H1 (cell line): ENCODE measurements around the gene LY6G6C. TPM values are rescaled to one million over a fixed set of nuclear protein-coding genes. Genes with fewer than 3 reads are reported as not detected.

ENCODE experiments used
- CTCF ChIA-PET: fragments of 300-600 bp; sonication (Branson Sonifier 250); formaldehyde crosslinking; loops from one replicate; lab custom pipeline; 2021; ENCODE audit not compliant: partially characterized antibody; lab: Charles Lee
- POLR2A ChIA-PET: fragments of 300-600 bp; sonication (Branson Sonifier 250); formaldehyde crosslinking; loops from one replicate; lab custom pipeline; 2021; ENCODE audit warnings: inconsistent platforms; ENCODE audit not compliant: partially characterized antibody; lab: Charles Lee
- DNase-seq, 2 experiments: peaks; one replicate each; pipeline versions ENCODE4 v3.0.0 to v3.0.0-alpha.2; 2010 to 2022; ENCODE audit warnings: low spot score in 2 of 2, low read depth in 1 of 2, mixed read lengths in 1 of 2
- FAIRE-seq: peaks from 2 replicates; lab custom pipeline; 2011; peaks lifted over from hg19 to GRCh38; lab: Jason Lieb, UNC
- H2AFZ ChIP-seq: 2 replicates; pipeline ENCODE4 v1.8.1; 2012; ENCODE audit warnings: low read length, inconsistent platforms
- H2AK5ac ChIP-seq: 2 replicates; pipeline ENCODE4 v1.6.1; 2013; ENCODE audit warnings: low read depth, low read length
- H2BK120ac ChIP-seq: replicated peaks from 2 replicates; pipeline ENCODE3; 2013; ENCODE audit warnings: low read depth, low read length, inconsistent platforms
- H2BK12ac ChIP-seq: 2 replicates; pipeline ENCODE4 v1.6.1; 2013; ENCODE audit warnings: low read depth, low read length
- H2BK15ac ChIP-seq: 2 replicates; pipeline ENCODE4 v1.6.1; 2013; ENCODE audit warnings: low read length
- H2BK20ac ChIP-seq: 2 replicates; pipeline ENCODE4 v1.6.1; 2013; ENCODE audit warnings: low read length
- H2BK5ac ChIP-seq: 2 replicates; pipeline ENCODE4 v1.6.1; 2013; ENCODE audit warnings: low read depth, low read length
- H3K14ac ChIP-seq: 2 replicates; pipeline ENCODE4 v1.6.1; 2013; ENCODE audit warnings: inconsistent platforms; ENCODE audit not compliant: insufficient read length
- H3K18ac ChIP-seq: 2 replicates; pipeline ENCODE4 v1.6.1; 2013; ENCODE audit warnings: low read length; ENCODE audit errors: extremely low read depth
- H3K23ac ChIP-seq: 2 replicates; pipeline ENCODE4 v1.6.1; 2013; ENCODE audit warnings: inconsistent platforms; ENCODE audit not compliant: insufficient read length
- H3K23me2 ChIP-seq: 2 replicates; pipeline ENCODE4 v1.6.1; 2013; ENCODE audit warnings: low read depth, low read length
- H3K27ac ChIP-seq: 2 replicates; pipeline ENCODE4 v1.6.1; 2011; ENCODE audit warnings: low read depth, low read length, inconsistent platforms
- H3K27me3 ChIP-seq, 4 experiments: replicated peaks in 1 of 4; 1 replicate in 1 of 4; 2 replicates in 3 of 4; pipeline versions ENCODE4 v1.6.1 to v1.8.1; 2011 to 2013; ENCODE audit warnings: low read length in 3 of 4, mild to moderate bottlenecking in 3 of 4, inconsistent platforms in 2 of 4, mixed read lengths in 2 of 4, moderate library complexity in 1 of 4; ENCODE audit not compliant: control insufficient read depth in 3 of 4, insufficient read depth in 3 of 4; ENCODE audit errors: extremely low read depth in 1 of 4
- H3K36me3 ChIP-seq, 4 experiments: 2 replicates each; pipeline versions ENCODE4 v1.6.1 to v1.8.1; 2011 to 2013; ENCODE audit warnings: mild to moderate bottlenecking in 4 of 4, low read length in 3 of 4, moderate library complexity in 2 of 4, control low read depth in 1 of 4, inconsistent platforms in 1 of 4; ENCODE audit not compliant: insufficient read depth in 4 of 4, control insufficient read depth in 2 of 4
- H3K4ac ChIP-seq: replicated peaks from 2 replicates; pipeline ENCODE3; 2013; ENCODE audit warnings: low read length, low read depth, mixed read lengths, inconsistent platforms; ENCODE audit not compliant: insufficient read length
- H3K4me1 ChIP-seq, 4 experiments: replicated peaks in 1 of 4; 1 replicate in 1 of 4; 2 replicates in 3 of 4; pipeline versions ENCODE4 v1.6.1 to v1.8.1; 2011 to 2013; ENCODE audit warnings: low read length in 3 of 4, inconsistent platforms in 2 of 4, mixed read lengths in 1 of 4; ENCODE audit not compliant: insufficient read depth in 4 of 4, control insufficient read depth in 3 of 4
- H3K4me2 ChIP-seq, 2 experiments: 2 replicates each; pipeline versions ENCODE4 v1.6.1 to v1.8.1; 2011 to 2013; ENCODE audit warnings: low read depth in 2 of 2, low read length in 2 of 2, control low read depth in 1 of 2, inconsistent platforms in 1 of 2, mild to moderate bottlenecking in 1 of 2; ENCODE audit not compliant: insufficient read depth in 1 of 2
- H3K4me3 ChIP-seq, 4 experiments: fragments of 200-600, 300-600 bp in 1 of 4; sonication (generic), shearing (Covaris generic), sonication (Bioruptor Twin) in 1 of 4; 2 replicates each; pipeline versions ENCODE4 v1.5.1 to v1.8.1; 2011 to 2016; ENCODE audit warnings: low read length in 4 of 4, low read depth in 3 of 4, control low read depth in 2 of 4, inconsistent platforms in 2 of 4, mild to moderate bottlenecking in 2 of 4, mixed read lengths in 1 of 4, moderate library complexity in 1 of 4; ENCODE audit not compliant: insufficient read depth in 2 of 4; ENCODE audit errors: extremely low read depth in 1 of 4
- H3K56ac ChIP-seq: replicated peaks from 2 replicates; pipeline ENCODE3; 2013; ENCODE audit warnings: low read depth, mild to moderate bottlenecking, mixed read lengths, low read length, inconsistent platforms; ENCODE audit not compliant: insufficient read length
- H3K79me1 ChIP-seq: 2 replicates; pipeline ENCODE4 v1.6.1; 2013; ENCODE audit warnings: low read depth, low read length, control low read depth
- H3K79me2 ChIP-seq, 2 experiments: 2 replicates each; pipeline versions ENCODE4 v1.6.1 to v1.8.1; 2012 to 2013; ENCODE audit warnings: low read length in 2 of 2, mild to moderate bottlenecking in 2 of 2, inconsistent platforms in 1 of 2; ENCODE audit not compliant: insufficient read depth in 2 of 2, control insufficient read depth in 1 of 2
- H3K9ac ChIP-seq, 4 experiments: replicated peaks in 1 of 4; 1 replicate in 1 of 4; 2 replicates in 3 of 4; pipeline versions ENCODE4 v1.6.1 to v1.8.1; 2011 to 2013; ENCODE audit warnings: low read depth in 3 of 4, low read length in 3 of 4, control low read depth in 2 of 4, mild to moderate bottlenecking in 2 of 4, moderate library complexity in 2 of 4, inconsistent platforms in 1 of 4; ENCODE audit errors: extremely low read depth in 1 of 4
- H3K9me3 ChIP-seq, 2 experiments: 2 replicates each; pipeline versions ENCODE4 v1.6.1 to v1.8.1; 2012 to 2013; ENCODE audit warnings: mild to moderate bottlenecking in 2 of 2, moderate library complexity in 2 of 2, control low read depth in 1 of 2, inconsistent platforms in 1 of 2, low read depth in 1 of 2, low read length in 1 of 2, mixed read lengths in 1 of 2; ENCODE audit not compliant: insufficient read depth in 2 of 2
- H4K20me1 ChIP-seq, 2 experiments: replicated peaks in 1 of 2; 2 replicates each; pipeline versions ENCODE3 to v1.8.1; 2011 to 2013; ENCODE audit warnings: inconsistent platforms in 2 of 2, low read length in 2 of 2, mild to moderate bottlenecking in 1 of 2; ENCODE audit not compliant: insufficient read depth in 2 of 2, control insufficient read depth in 1 of 2
- H4K5ac ChIP-seq: 2 replicates; pipeline ENCODE4 v1.6.1; 2013; ENCODE audit warnings: low read length, low read depth, mixed read lengths, inconsistent platforms; ENCODE audit not compliant: insufficient read length
- H4K8ac ChIP-seq: 2 replicates; pipeline ENCODE4 v1.8.0; 2013; ENCODE audit warnings: mild to moderate bottlenecking, moderate library complexity, low read length, inconsistent platforms; ENCODE audit not compliant: insufficient read depth; ENCODE audit errors: extremely low read depth
- H4K91ac ChIP-seq: replicated peaks from 2 replicates; pipeline ENCODE3; 2013; ENCODE audit warnings: low read length, mixed read lengths, inconsistent platforms; ENCODE audit not compliant: insufficient read length
- CBX5 ChIP-seq: fragments of 300-800, 300-1000 bp; sonication (generic); IDR thresholded peaks from 2 replicates; pipeline ENCODE4 v1.7.1; 2016; ENCODE audit warnings: antibody characterized with exemption, low read length, low read depth
- CHD1 ChIP-seq: IDR thresholded peaks from 2 replicates; pipeline ENCODE4 v1.6.1; 2012; ENCODE audit warnings: low read depth, low read length, improper control_type of control experiment
- EP300 ChIP-seq, 2 experiments: IDR thresholded peaks; 1 replicate in 1 of 2; 2 replicates in 1 of 2; pipeline ENCODE4 v1.6.1; 2011 to 2012; ENCODE audit warnings: low read depth in 2 of 2, low read length in 2 of 2, mild to moderate bottlenecking in 2 of 2, borderline replicate concordance in 1 of 2, inconsistent platforms in 1 of 2, moderate library complexity in 1 of 2
- GABPA ChIP-seq: IDR thresholded peaks from 2 replicates; pipeline ENCODE4 v1.6.1; 2011; ENCODE audit warnings: mild to moderate bottlenecking, low read length, moderate library complexity, borderline replicate concordance; ENCODE audit not compliant: insufficient read depth
- GTF2F1 ChIP-seq: IDR thresholded peaks from 2 replicates; pipeline ENCODE4 v1.6.1; 2012; ENCODE audit warnings: low read depth, low read length, improper control_type of control experiment, borderline replicate concordance
- JUND ChIP-seq: IDR thresholded peaks from 2 replicates; pipeline ENCODE4 v1.6.1; 2011; ENCODE audit warnings: mild to moderate bottlenecking, improper control_type of control experiment, low read length
- KDM5A ChIP-seq: fragments of 200-600 bp; IDR thresholded peaks from 2 replicates; pipeline ENCODE4 v1.7.1; 2012; ENCODE audit warnings: mild to moderate bottlenecking, low read length, inconsistent platforms, mixed read lengths
- RAD21 ChIP-seq, 2 experiments: IDR thresholded peaks in 1 of 2; conservative IDR thresholded peaks in 1 of 2; 2 replicates each; pipeline ENCODE4 v1.6.1; 2011; ENCODE audit warnings: low read depth in 2 of 2, low read length in 2 of 2, improper control_type of control experiment in 1 of 2, inconsistent platforms in 1 of 2, mild to moderate bottlenecking in 1 of 2, moderate library complexity in 1 of 2
- RXRA ChIP-seq: IDR thresholded peaks from 2 replicates; pipeline ENCODE4 v1.6.1; 2011; ENCODE audit warnings: low read depth, mild to moderate bottlenecking, low read length, moderate library complexity; ENCODE audit not compliant: insufficient read depth
- SRF ChIP-seq: IDR thresholded peaks from 2 replicates; pipeline ENCODE4 v1.6.1; 2011; ENCODE audit warnings: mild to moderate bottlenecking, low read depth, low read length, moderate library complexity
- TAF1 ChIP-seq: IDR thresholded peaks from 2 replicates; pipeline ENCODE4 v1.6.1; 2011; ENCODE audit warnings: mild to moderate bottlenecking, low read depth, low read length
- TBP ChIP-seq: IDR thresholded peaks from 2 replicates; pipeline ENCODE4 v1.6.1; 2011; ENCODE audit warnings: low read depth, low read length, improper control_type of control experiment
- WGBS, 2 experiments: shearing (Covaris generic) in 1 of 2; methylation state at CpG; one replicate each; pipeline versions ENCODE4 v1.1.6 to v1.1.7; 2013 to 2015; ENCODE audit warnings: low lambda C conversion rate in 2 of 2, mixed read lengths in 2 of 2, inconsistent platforms in 1 of 2, low coverage in 1 of 2, missing lambda C conversion rate in 1 of 2; ENCODE audit not compliant: insufficient replicate concordance in 2 of 2, insufficient coverage in 1 of 2, insufficient read length in 1 of 2; ENCODE audit errors: extremely low coverage in 1 of 2, missing lambda C conversion rate in 1 of 2; 5-methylcytosine and 5-hydroxymethylcytosine counted together
- polyA plus RNA-seq, 7 experiments: library from polyadenylated mRNA; depleted of rRNA in 3 of 7; stranded (reverse) in 5 of 7; unstranded in 2 of 7; fragments of >200 nt in 5 of 7; fragments of 200-250 nt in 2 of 7; gene quantifications; 1 replicate in 5 of 7; 2 replicates in 1 of 7; 4 replicates in 1 of 7; pipeline versions ENCODE4 v1.2.1 to v1.2.3, GENCODE V29; 2011 to 2013; ENCODE audit warnings: missing spikeins in 2 of 7, mixed read lengths in 2 of 7
- total RNA-seq: library from RNA; stranded (reverse); fragmentation: NEBNext Ultra II Directional; extraction: Animal tissue kit (Norgen Biotek cat#: 25700); gene quantifications from 2 replicates; pipeline ENCODE4 v1.2.1, GENCODE V29; 2021

The LY6G6C gene
- total and polyA plus RNA-seq, 2 of the 8 experiments (the other 6 are each of a cell fraction or from before 2014, with no cell fraction given) = 0.23 TPM; not detected in 1

DNA sequence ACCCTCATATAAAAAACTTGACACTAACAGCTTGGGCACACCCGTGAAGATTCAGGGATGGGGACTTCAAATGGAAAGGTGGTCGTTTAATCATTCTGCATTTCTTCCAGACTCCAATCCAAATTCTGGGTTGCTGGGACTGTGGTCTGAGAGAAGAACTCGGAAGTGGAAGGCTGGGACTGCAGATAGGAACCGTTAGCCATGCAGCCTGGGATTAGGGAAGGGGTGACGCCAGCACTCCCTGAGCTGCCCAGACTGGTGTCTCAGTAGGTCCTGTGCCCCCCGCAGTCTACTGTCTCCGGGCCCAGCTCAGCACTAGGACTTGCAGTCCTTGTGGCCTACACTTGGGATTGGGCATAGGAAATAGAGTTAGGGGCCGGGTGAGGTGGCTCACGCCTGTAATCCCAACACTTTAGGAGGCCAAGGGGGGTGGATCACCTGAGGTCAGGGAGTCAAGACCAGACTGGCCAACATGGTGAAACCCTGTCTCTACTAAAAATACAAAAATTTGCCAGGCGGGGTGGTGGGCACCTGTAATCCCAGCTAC lies 15.3 kb upstream of the LY6G6C start:
- Histone ChIP-seq H3K9me3 (no peaks in the 10 kb centered on the region; a peak in 1 of 4 replicates), H3K4me2 (peak overlapping the region; percentile 78 to 99), H3K36me3 (peaks cover 10 to 27% (median 17%) of the 10 kb centered on the region in 4 experiments), H3K18ac (peak overlapping the region; percentile 60), H2BK20ac (no peak overlapping the region; the same call in 1 of the 2 replicates), H3K4me1 (peaks cover 23 to 29% (median 25%) of the 10 kb centered on the region in 4 experiments), H3K27me3 (no peaks in the 10 kb centered on the region), H2BK12ac (peak overlapping the region; percentile 35; the same call in 1 of the 2 replicates), H3K79me2 (peaks cover 0 to 26% of the 10 kb centered on the region in 2 experiments; a peak in 2 of 4 replicates), H3K4me3 (peak overlapping the region; percentile 82 to 98 (median 92)), H2BK120ac (peak overlapping the region; percentile 29), H3K23me2 (peaks cover 20% of the 10 kb centered on the region), H3K14ac (no peak overlapping the region), H2BK5ac (peak overlapping the region; percentile 60; the same call in 1 of the 2 replicates), H4K91ac (peak overlapping the region; percentile 20), H3K56ac (no peak overlapping the region), H4K5ac (no peak overlapping the region), H3K4ac (peak overlapping the region; percentile 11), H3K27ac (no peak overlapping the region), H2AFZ (no peak overlapping the region), H4K8ac (no peak overlapping the region), H3K79me1 (peaks cover 8% of the 10 kb centered on the region; the same call in 1 of the 2 replicates), H3K9ac (0 out of 7 replicates have a peak overlapping the region, but pooled peaks of 1 of the 4 experiments have one; percentile 66), H3K23ac (no peak overlapping the region), H2BK15ac (peak overlapping the region; percentile 61; the same call in 1 of the 2 replicates), H4K20me1 (peaks cover 4% of the 10 kb centered on the region in 2 experiments), H2AK5ac (peak overlapping the region; percentile 57; the same call in 1 of the 2 replicates)
- 44% methylated on average over 10 of the region's 10 CpGs; no CpG with 5 or more reads in 1 of the 2 experiments for WGBS, 2 experiments
- DNase-seq (no peak), FAIRE-seq (no peak)
- ChIA-PET CTCF (interaction anchor here (0.5 to 5.9 kb wide), 20 partner anchors 8 to 382 kb away, joined by 3 to 52 read pairs (median 3); partner anchors contain the start of genes APOM and DDAH2), POLR2A (interaction anchor here (0.8 to 8.7 kb wide), 16 partner anchors 12 to 195 kb away, joined by 3 to 73 read pairs (median 5); partner anchors contain the start of genes ABHD16A, DDX39B, HSPA1B and LSM2)
- TF ChIP-seq CHD1 (no peak), JUND (no peak), TBP (no peak), RXRA (no peak), EP300 (IDR thresholded peaks at IDR 0.05; ENCODE audit: borderline replicate concordance in 1 of 2, low read depth in 2 of 2, low read length in 2 of 2) (no peak), GTF2F1 (no peak), KDM5A (no peak), CBX5 (no peak), GABPA (no peak), TAF1 (no peak), RAD21 (IDR thresholded peaks at IDR 0.05 in 1 of 2, conservative IDR thresholded peaks at IDR 0.05 in 1 of 2; ENCODE audit: low read depth in 2 of 2, low read length in 2 of 2) (no peak), SRF (no peak)
